Globus pallidus (tissue), 1 donor: Measurements from ENCODE around the gene HOXA10.

Experiments used
- DNase-seq: peaks from one replicate; pipeline ENCODE4 v3.0.0-alpha.2; 2015; ENCODE audit warnings: low spot score

The HOXA10 gene

DNA sequence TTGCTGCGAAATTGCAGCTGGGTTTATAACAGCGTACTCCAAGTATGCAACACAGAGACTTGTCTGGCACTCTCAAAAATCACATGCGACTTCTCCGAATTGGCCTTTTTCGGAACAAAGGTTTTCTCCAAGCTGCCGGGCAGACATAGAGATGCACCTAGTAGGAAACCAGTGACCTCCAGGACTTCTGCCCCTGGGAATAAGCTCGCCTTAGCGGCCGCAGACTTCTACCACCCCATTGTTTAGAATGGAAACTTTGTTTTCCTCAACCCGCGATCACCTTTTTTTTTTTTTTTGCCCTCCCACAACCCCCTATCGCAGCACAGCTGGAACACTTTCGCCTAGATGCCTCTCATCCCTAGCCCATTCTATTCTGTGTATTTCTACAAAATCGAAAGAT is 4.9 kb upstream of the HOXA10 start:
- no peak for DNase-seq

- DNase-seq, result no peak
Measured at GRCh38 chr7:27178366-27178765, 4.2 kb upstream of the HOXA10 start.

GRCh38 chr7:27177795-27178320 is 3.7 kb upstream of the HOXA10 start:
- no peak for DNase-seq

DNA sequence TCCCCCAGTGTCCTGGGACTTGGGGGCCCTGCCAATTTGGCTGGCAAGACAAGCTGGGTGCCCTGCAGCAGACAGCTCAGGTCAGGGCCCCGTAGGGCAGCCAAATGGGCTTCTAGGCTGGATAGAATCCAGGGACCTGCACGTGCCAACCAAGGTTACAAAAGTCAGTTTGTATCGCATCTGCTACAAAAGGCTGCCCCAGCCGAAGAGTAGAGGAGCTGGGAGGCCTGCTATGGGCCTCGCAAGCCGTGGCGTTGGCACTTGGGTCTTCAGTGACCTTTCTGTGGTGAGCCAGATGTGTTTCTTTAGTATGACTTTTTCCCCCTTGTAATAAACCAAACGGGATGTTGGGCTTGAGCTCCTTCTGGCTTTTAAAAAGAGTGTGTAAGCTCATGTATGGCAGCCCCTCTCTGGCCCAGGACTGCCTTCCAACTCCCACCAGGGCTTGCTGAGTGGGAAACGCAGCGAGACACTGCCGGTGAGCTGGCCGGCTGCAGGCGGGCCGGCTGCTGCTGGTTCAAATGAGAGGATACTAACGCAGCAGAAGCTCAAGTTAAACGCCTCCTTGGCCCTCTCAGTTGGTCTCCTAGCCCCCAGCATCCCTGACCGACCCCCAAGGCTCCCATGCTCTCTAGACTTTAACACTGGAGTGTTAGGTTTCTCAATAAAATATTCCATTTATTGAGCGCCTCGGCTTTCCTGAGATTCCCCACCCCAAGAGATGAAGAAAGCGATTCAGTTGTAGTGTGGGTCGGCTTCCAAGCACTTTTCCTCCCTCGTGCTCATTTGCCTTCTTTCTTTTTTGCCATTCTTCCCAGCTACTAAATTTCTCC is 3.1 kb upstream of the HOXA10 start:
- no peak for DNase-seq

GRCh38 chr7:27176524-27176845 is 2.4 kb upstream of the HOXA10 start:
- no peak for DNase-seq

- DNase-seq, result no peak
Measured at GRCh38 chr7:27175626-27176523, 1.8 kb upstream of the HOXA10 start.

DNA sequence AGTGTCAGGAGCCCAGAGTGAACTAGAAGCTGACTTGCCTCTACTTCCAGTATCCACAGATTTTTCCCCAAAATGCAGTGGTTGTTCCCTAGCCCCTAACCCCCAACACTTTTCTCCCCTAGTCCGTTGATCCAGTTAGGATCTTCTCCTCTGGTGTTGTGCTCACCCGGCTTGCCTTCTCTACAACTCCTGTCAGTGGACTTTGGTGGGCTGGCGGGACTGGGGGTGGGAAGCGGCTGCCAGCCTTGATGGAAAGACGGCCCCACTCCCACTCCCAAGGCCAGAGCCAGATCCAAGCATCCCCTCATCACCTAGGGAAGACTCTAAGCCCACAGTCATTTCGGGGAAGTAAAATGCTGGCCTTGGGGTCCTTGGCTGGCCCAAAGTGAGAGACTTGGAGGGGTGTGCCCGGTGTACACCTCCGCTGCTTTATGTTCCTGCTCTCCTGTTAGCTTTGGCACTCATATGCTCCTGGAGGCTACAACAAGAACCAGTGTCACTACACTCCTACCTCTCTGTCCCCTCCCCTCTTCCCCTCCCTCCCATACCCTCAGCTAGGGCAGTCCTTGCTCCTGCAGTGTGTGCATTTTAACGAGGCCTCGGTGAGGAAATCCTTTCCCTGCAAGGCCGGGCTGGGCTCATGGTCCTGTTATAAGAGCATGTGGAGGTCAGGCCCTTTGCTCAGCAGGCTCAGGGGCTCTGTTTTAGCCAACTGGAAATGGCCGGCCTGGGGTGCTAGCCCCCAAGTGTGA is 930 bp upstream of the HOXA10 start:
- DNase-seq, result no peak

DNA sequence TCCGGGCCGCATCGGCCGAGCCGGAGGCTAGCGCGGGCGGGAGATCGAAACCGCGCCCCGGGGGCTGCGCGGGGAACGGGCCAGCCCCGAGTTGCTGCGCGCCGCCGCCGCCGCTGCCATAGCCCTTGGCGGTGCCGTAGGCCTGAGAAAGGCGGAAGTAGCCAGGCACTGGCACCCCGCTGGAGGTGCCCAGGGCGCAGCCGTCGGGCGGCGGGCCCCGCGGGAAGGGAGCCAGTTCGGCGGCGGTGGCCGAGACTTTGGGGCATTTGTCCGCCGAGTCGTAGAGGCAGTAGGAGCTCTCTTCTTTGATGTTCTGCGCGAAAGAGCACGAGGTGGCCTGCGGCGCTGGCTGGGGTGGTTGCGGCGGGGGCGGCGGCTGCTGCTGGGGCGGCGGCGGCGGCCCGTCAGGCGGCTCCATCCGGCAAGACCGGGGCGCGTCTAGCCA is 587 bp downstream of the HOXA10 start:
- DNase-seq, result no peak

GRCh38 chr7:27172823-27173510 is 1.2 kb downstream of the HOXA10 start:
- DNase-seq, result no peak

- no peak for DNase-seq
Measured at GRCh38 chr7:27172315-27172774, 1.8 kb downstream of the HOXA10 start.

GRCh38 chr7:27171637-27172314 is 2.3 kb downstream of the HOXA10 start:
- no peak for DNase-seq

GRCh38 chr7:27171325-27171636 is 2.8 kb downstream of the HOXA10 start:
- DNase-seq, result no peak

- no peak for DNase-seq
Measured at GRCh38 chr7:27170426-27171324, 3.4 kb downstream of the HOXA10 start.

- no peak for DNase-seq
Measured at GRCh38 chr7:27169658-27170425, 4.3 kb downstream of the HOXA10 start.

DNA sequence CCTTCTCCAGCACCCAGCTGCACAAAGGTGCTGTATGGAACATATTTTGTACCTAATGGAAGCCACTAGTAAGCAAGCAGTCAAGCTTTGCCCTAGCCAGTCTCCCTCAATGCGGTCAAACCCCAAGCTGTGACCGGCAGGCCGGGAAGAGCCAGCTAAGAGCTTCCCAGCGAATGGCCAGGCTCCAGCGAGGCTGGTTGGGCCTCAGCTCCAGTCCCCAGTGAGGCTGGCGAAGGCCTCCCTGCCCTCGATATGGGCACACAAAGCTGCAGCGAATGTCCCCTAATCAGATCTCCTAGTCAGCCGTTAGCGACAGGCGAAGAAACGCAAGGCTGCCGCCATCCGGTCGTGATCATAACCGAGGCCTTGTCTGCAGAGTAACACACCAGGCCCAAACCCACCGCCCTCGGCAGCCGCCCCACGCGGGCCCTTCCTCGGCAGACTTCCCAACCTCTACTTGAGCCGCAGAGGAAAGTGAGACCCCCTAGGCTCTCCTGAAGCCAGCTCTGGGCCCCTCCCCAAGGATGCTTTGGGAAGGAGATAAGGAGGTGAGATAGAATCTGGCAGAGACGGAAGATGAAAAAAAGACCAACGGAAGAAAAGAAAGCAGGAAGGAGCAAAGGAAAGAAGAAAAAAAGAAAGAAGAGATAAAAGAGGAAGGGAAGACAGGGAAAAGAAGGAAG is 5.7 kb downstream of the HOXA10 start:
- DNase-seq, result no peak

DNA sequence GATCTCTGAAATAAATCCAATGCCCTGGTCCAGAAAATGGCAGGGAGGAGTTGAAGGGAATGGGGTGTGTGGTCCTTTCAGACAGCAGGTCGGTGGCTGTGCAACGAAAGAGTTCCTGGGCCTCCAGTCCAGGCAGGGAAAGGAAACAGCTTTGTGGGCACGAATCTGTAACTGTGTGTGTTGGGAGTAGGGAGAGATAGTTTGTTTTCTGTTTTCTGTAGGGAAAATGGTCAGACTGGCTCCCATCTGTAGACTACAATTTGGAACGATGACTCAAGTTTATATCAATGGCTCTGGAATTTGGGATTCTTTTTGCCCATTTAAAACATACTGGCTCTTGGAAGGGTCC is 6.2 kb downstream of the HOXA10 start:
- no peak for DNase-seq

- no peak for DNase-seq
Measured at GRCh38 chr7:27166531-27167505, 7.3 kb downstream of the HOXA10 start.
